Osteoblast (primary cell): ENCODE results near the gene ABCC2. TPM values are rescaled to one million over a fixed set of nuclear protein-coding genes. Genes with fewer than 3 reads are reported as not detected.
"Not testable (repeated sequence)": the region's sequence is repeated elsewhere in the genome, so short reads cannot be mapped to it uniquely, and the experiment has no call there.

Source experiments
- DNase-seq: peaks from one replicate; pipeline ENCODE4 v3.0.0; 2011; ENCODE audit warnings: low spot score, mixed read lengths; ENCODE audit not compliant: insufficient read length; ENCODE audit errors: missing footprints
- H2AFZ ChIP-seq: 2 replicates; pipeline ENCODE4 v1.6.0; 2011; ENCODE audit warnings: mild to moderate bottlenecking, low read length
- H3K27ac ChIP-seq: 2 replicates; pipeline ENCODE4 v1.5.1; 2011; ENCODE audit warnings: mild to moderate bottlenecking, low read depth, low read length, moderate library complexity
- H3K27me3 ChIP-seq: 2 replicates; pipeline ENCODE4 v1.6.0; 2012; ENCODE audit warnings: mild to moderate bottlenecking, control low read depth, inconsistent platforms, low read length, moderate library complexity; ENCODE audit not compliant: insufficient read depth
- H3K36me3 ChIP-seq: 2 replicates; pipeline ENCODE4 v1.5.1; 2011; ENCODE audit warnings: mild to moderate bottlenecking, low read length, control low read depth, moderate library complexity; ENCODE audit not compliant: insufficient read depth
- H3K4me1 ChIP-seq: 2 replicates; pipeline ENCODE4 v1.5.1; 2011; ENCODE audit warnings: mild to moderate bottlenecking, low read length, control low read depth, moderate library complexity; ENCODE audit not compliant: insufficient read depth
- H3K4me2 ChIP-seq: 2 replicates; pipeline ENCODE4 v1.6.0; 2011; ENCODE audit warnings: mild to moderate bottlenecking, low read length; ENCODE audit not compliant: insufficient read depth
- H3K4me3 ChIP-seq: fragments of 200-600 bp; sonication (generic); 3 replicates; pipeline ENCODE4 v1.5.1; 2012; ENCODE audit warnings: mild to moderate bottlenecking, low read length, inconsistent platforms; ENCODE audit not compliant: insufficient read depth
- H3K79me2 ChIP-seq: 2 replicates; pipeline ENCODE4 v1.6.0; 2012; ENCODE audit warnings: mild to moderate bottlenecking, low read length, control low read depth, inconsistent platforms; ENCODE audit not compliant: insufficient read depth
- H3K9me3 ChIP-seq: 2 replicates; pipeline ENCODE4 v1.5.1; 2011; ENCODE audit warnings: low read depth, low read length, control low read depth
- H4K20me1 ChIP-seq: 2 replicates; pipeline ENCODE4 v1.6.0; 2012; ENCODE audit warnings: mild to moderate bottlenecking, low read length, control low read depth; ENCODE audit not compliant: insufficient read depth
- CTCF ChIP-seq: IDR thresholded peaks from 2 replicates; pipeline ENCODE4 v1.5.1; 2011; ENCODE audit warnings: mild to moderate bottlenecking, low read depth, low read length, moderate library complexity; ENCODE audit errors: extremely low read depth
- total RNA-seq: library from RNA; depleted of rRNA; stranded (reverse); fragments of >200 nt; gene quantifications from 2 replicates; pipeline ENCODE4 v1.2.3, GENCODE V29; 2012

Gene ABCC2
- total RNA-seq, 1 donor = 1.8 TPM

GRCh38 chr10:99740933-99741559, 41.4 kb upstream of the ABCC2 start:
- H3K4me2 ChIP-seq = no peak overlapping the region
- TF ChIP-seq CTCF = no peak
- no peak for DNase-seq
- no peaks in the 10 kb centered on the region for H3K79me2 ChIP-seq
- H3K9me3 ChIP-seq = no peaks in the 10 kb centered on the region
- peak overlapping the region; percentile 81 for H3K27ac ChIP-seq
- H2AFZ ChIP-seq = no peak overlapping the region
- H4K20me1 ChIP-seq = no peaks in the 10 kb centered on the region
- peaks cover 28% of the 10 kb centered on the region for H3K4me1 ChIP-seq
- no peak overlapping the region for H3K4me3 ChIP-seq
- peaks cover 62% of the 10 kb centered on the region for H3K36me3 ChIP-seq
- no peaks in the 10 kb centered on the region for H3K27me3 ChIP-seq

GRCh38 chr10:99742254-99742653, 40.2 kb upstream of the ABCC2 start:
- DNase-seq = no peak
- Histone ChIP-seq H3K27ac (peak overlapping the region; percentile 81), H3K4me1 (peaks cover 28% of the 10 kb centered on the region), H4K20me1 (no peaks in the 10 kb centered on the region), H3K36me3 (peaks cover 64% of the 10 kb centered on the region), H3K4me2 (peak overlapping the region; percentile 61), H3K27me3 (no peaks in the 10 kb centered on the region), H3K4me3 (no peak overlapping the region), H3K9me3 (no peaks in the 10 kb centered on the region), H3K79me2 (no peaks in the 10 kb centered on the region), H2AFZ (no peak overlapping the region)
- TF ChIP-seq CTCF = no peak

- H2AFZ ChIP-seq = no peak overlapping the region
- no peaks in the 10 kb centered on the region for H3K79me2 ChIP-seq
- peak overlapping the region; percentile 81 for H3K27ac ChIP-seq
- H3K9me3 ChIP-seq = no peaks in the 10 kb centered on the region
- H3K4me2 ChIP-seq = peak overlapping the region; percentile 61
- TF ChIP-seq CTCF = no peak
- DNase-seq = no peak
- H3K27me3 ChIP-seq = no peaks in the 10 kb centered on the region
- H4K20me1 ChIP-seq = no peaks in the 10 kb centered on the region
- H3K4me1 ChIP-seq = peaks cover 28% of the 10 kb centered on the region
- peaks cover 64% of the 10 kb centered on the region for H3K36me3 ChIP-seq
- H3K4me3 ChIP-seq = no peak overlapping the region
Observed at GRCh38 chr10:99742701-99743100, 39.7 kb upstream of the ABCC2 start.

- no peak overlapping the region for H3K4me2 ChIP-seq
- no peaks in the 10 kb centered on the region for H3K9me3 ChIP-seq
- H3K4me3 ChIP-seq = no peak overlapping the region
- peak overlapping the region; percentile 81 for H3K27ac ChIP-seq
- TF ChIP-seq CTCF = peak; percentile 8
- H3K4me1 ChIP-seq = peaks cover 28% of the 10 kb centered on the region
- no peaks in the 10 kb centered on the region for H4K20me1 ChIP-seq
- H3K27me3 ChIP-seq = no peaks in the 10 kb centered on the region
- peaks cover 63% of the 10 kb centered on the region for H3K36me3 ChIP-seq
- no peaks in the 10 kb centered on the region for H3K79me2 ChIP-seq
- peak; percentile 73 for DNase-seq
- no peak overlapping the region for H2AFZ ChIP-seq
Observed at GRCh38 chr10:99743841-99744240, 38.6 kb upstream of the ABCC2 start.

- not testable (repeated sequence) for DNase-seq, H3K4me3 ChIP-seq, H2AFZ ChIP-seq, H3K4me2 ChIP-seq, H3K79me2 ChIP-seq, H3K9me3 ChIP-seq, H4K20me1 ChIP-seq, H3K27me3 ChIP-seq, H3K27ac ChIP-seq
- peaks cover 27% of the 10 kb centered on the region for H3K4me1 ChIP-seq
- peaks cover 42% of the 10 kb centered on the region for H3K36me3 ChIP-seq
Observed at GRCh38 chr10:99746166-99746565, 36.3 kb upstream of the ABCC2 start.
